GM12878 (cell line): ENCODE results near the gene INO80. TPM values are rescaled to one million over a fixed set of nuclear protein-coding genes. Genes with fewer than 3 reads are reported as not detected.

Experiments used
- ATAC-seq: fragments of 200-7000 bp; cut with Tn5 transposase; 3 replicates; pipeline ENCODE4 v1.9.1; 2020; ENCODE audit warnings: mild to moderate bottlenecking, moderate library complexity
- BruUV-seq: library from RNA; stranded (reverse); fragments of 400-500 nt; replicated peaks from 2 replicates; lab custom pipeline; 2021; lab: Mats Ljungman, UMichigan
- CTCF ChIA-PET: fragments of 300-600 bp; sonication (Branson Sonifier 250); formaldehyde crosslinking; extraction: SDS; loops from one replicate; lab custom pipeline; 2021; ENCODE audit warnings: inconsistent platforms; lab: Yijun Ruan, JAX
- POLR2A ChIA-PET: fragments of 350-600 bp; formaldehyde crosslinking; extraction: SDS; loops from one replicate; lab custom pipeline; 2021; ENCODE audit warnings: inconsistent platforms; lab: Charles Lee
- RAD21 ChIA-PET: fragments of 300-600 bp; sonication (Branson Sonifier 250); formaldehyde crosslinking; loops from one replicate; lab custom pipeline; 2023; ENCODE audit warnings: antibody characterized with exemption; ENCODE audit not compliant: unreplicated experiment; lab: Charles Lee
- SMC1A ChIA-PET: fragments of 300-600 bp; sonication (Branson Sonifier 250); formaldehyde crosslinking; loops from one replicate; lab custom pipeline; 2023; ENCODE audit not compliant: unreplicated experiment, uncharacterized antibody; lab: Charles Lee
- DNase-seq: peaks from one replicate; pipeline ENCODE4 v3.0.0-alpha.2; 2011; ENCODE audit warnings: low read depth, low spot score
- FAIRE-seq: peaks from 3 replicates; lab custom pipeline; 2011; peaks lifted over from hg19 to GRCh38; lab: Jason Lieb, UNC
- H2AFZ ChIP-seq: 2 replicates; pipeline ENCODE4 v1.6.0; 2011; ENCODE audit warnings: low read depth, low read length, control low read depth; ENCODE audit not compliant: control insufficient read depth
- H3K27ac ChIP-seq: 2 replicates; pipeline ENCODE4 v1.5.1; 2011; ENCODE audit warnings: control low read depth; ENCODE audit not compliant: control insufficient read depth, insufficient read depth
- H3K27me3 ChIP-seq, 2 experiments: replicated peaks in 1 of 2; 2 replicates each; pipeline versions ENCODE4 v1.6.0 to v1.6.1; 2011; ENCODE audit warnings: low read length in 1 of 2; ENCODE audit not compliant: control insufficient read depth in 2 of 2, insufficient read depth in 2 of 2
- H3K36me3 ChIP-seq, 2 experiments: 2 replicates each; pipeline ENCODE4 v1.5.1; 2011; ENCODE audit warnings: low read length in 1 of 2; ENCODE audit not compliant: control insufficient read depth in 2 of 2, insufficient read depth in 2 of 2
- H3K4me1 ChIP-seq: 2 replicates; pipeline ENCODE4 v1.6.1; 2011; ENCODE audit warnings: mild to moderate bottlenecking, low read length, moderate library complexity, mixed read lengths; ENCODE audit not compliant: control insufficient read depth, insufficient read depth
- H3K4me2 ChIP-seq: 2 replicates; pipeline ENCODE4 v1.6.0; 2011; ENCODE audit warnings: control low read depth; ENCODE audit not compliant: control insufficient read depth, insufficient read depth
- H3K4me3 ChIP-seq: fragments of 200-600 bp; sonication (generic); 2 replicates; pipeline ENCODE4 v1.5.1; 2016
- H3K79me2 ChIP-seq: 2 replicates; pipeline ENCODE4 v1.6.0; 2011; ENCODE audit warnings: low read length; ENCODE audit not compliant: control insufficient read depth, insufficient read depth
- H3K9ac ChIP-seq: 2 replicates; pipeline ENCODE4 v1.8.0; 2011; ENCODE audit warnings: low read length, control low read depth, mixed read lengths; ENCODE audit not compliant: control insufficient read depth, insufficient read depth
- H3K9me3 ChIP-seq: replicated peaks from 3 replicates; pipeline ENCODE4 v1.5.1; 2011; ENCODE audit warnings: mild to moderate bottlenecking, low read length; ENCODE audit not compliant: control insufficient read depth, insufficient read depth
- H4K20me1 ChIP-seq: 2 replicates; pipeline ENCODE4 v1.6.0; 2011; ENCODE audit not compliant: control insufficient read depth, insufficient read depth
- BACH1 ChIP-seq: fragments of 450-650 bp; IDR thresholded peaks from 2 replicates; pipeline ENCODE4 v1.6.1; 2017; ENCODE audit warnings: mild to moderate bottlenecking, borderline replicate concordance
- BHLHE40 ChIP-seq, 2 experiments: fragments of 450-650 bp in 1 of 2; IDR thresholded peaks; 2 replicates each; pipeline ENCODE4 v1.6.1; 2011 to 2017; ENCODE audit warnings: low read depth in 2 of 2, borderline replicate concordance in 1 of 2, improper control_type of control experiment in 1 of 2, low read length in 1 of 2, mild to moderate bottlenecking in 1 of 2
- CBFB ChIP-seq: IDR thresholded peaks from 2 replicates; pipeline ENCODE4 v1.6.1; 2016; ENCODE audit warnings: antibody characterized with exemption, low read depth
- EED ChIP-seq: sonication (generic); IDR thresholded peaks from 2 replicates; pipeline ENCODE4 v1.6.1; 2016; ENCODE audit warnings: antibody characterized with exemption, low read depth
- IRF4 ChIP-seq: IDR thresholded peaks from 2 replicates; pipeline ENCODE4 v1.6.1; 2011; ENCODE audit warnings: low read depth, low read length
- PAX5 ChIP-seq: IDR thresholded peaks from 2 replicates; pipeline ENCODE4 v1.6.1; 2011; ENCODE audit warnings: low read depth, low read length, borderline replicate concordance
- RAD51 ChIP-seq: fragments of 450-650 bp; IDR thresholded peaks from 2 replicates; pipeline ENCODE4 v1.6.1; 2016; ENCODE audit warnings: moderate library complexity, mild to moderate bottlenecking, inconsistent platforms
- TCF3 ChIP-seq: IDR thresholded peaks from 2 replicates; pipeline ENCODE4 v1.6.1; 2012; ENCODE audit warnings: low read depth, mild to moderate bottlenecking, low read length, borderline replicate concordance; ENCODE audit not compliant: insufficient read depth
- WGBS: methylation state at CpG from one replicate; pipeline ENCODE4 v1.1.6; 2016; ENCODE audit warnings: low lambda C conversion rate; ENCODE audit not compliant: insufficient replicate concordance, insufficient coverage; ENCODE audit errors: missing lambda C conversion rate; 5-methylcytosine and 5-hydroxymethylcytosine counted together
- in situ Hi-C: fragments of 300-500 bp; cut with MboI; formaldehyde crosslinking; loops from 9 replicates; pipeline ENCODE4 v1.14.3; 2018; ENCODE audit warnings: mixed read lengths
- intact Hi-C: fragments of 100-400 bp; cut with micrococcal nuclease; formaldehyde crosslinking; loops from one replicate; pipeline ENCODE4 v1.14.2; 2022; ENCODE audit not compliant: unreplicated experiment
- polyA plus RNA-seq, 11 experiments: library from polyadenylated mRNA; depleted of rRNA in 4 of 11; unstranded in 6 of 11; stranded (reverse) in 5 of 11; fragments of >200 nt; fragmentation: Nextera tagmentation in 4 of 11; fragmentation: Illumina TruSeq in 1 of 11; extraction: Ambion mirVana in 4 of 11; extraction: Trizol in 1 of 11; gene quantifications; 1 replicate in 1 of 11; 2 replicates in 10 of 11; pipeline versions ENCODE4 v1.2.1 to v1.2.3, GENCODE V29; 2011 to 2016; ENCODE audit warnings: inconsistent platforms in 2 of 11, missing spikeins in 2 of 11, low read depth in 1 of 11
- total RNA-seq, 4 experiments: library from RNA; depleted of rRNA in 3 of 4; stranded (reverse); fragments of >200 nt in 3 of 4; fragmentation: Illumina TruSeq in 1 of 4; extraction: Trizol in 1 of 4; gene quantifications; 2 replicates each; pipeline versions ENCODE4 v1.2.1 to v1.2.3, GENCODE V29; 2013 to 2021
- TF ChIP-seq, protein P1 (sequence below): fragments of 450-650 bp; IDR thresholded peaks from 2 replicates; pipeline ENCODE4 v1.6.1; 2018; ENCODE audit warnings: mild to moderate bottlenecking, low read depth, moderate library complexity; ENCODE audit not compliant: partially characterized antibody
- TF ChIP-seq, protein P2 (sequence below): fragments of 450-650 bp; IDR thresholded peaks from 2 replicates; pipeline ENCODE4 v1.6.1; 2016; ENCODE audit warnings: mild to moderate bottlenecking
- TF ChIP-seq, protein P3 (sequence below): fragments of 450-650 bp; formaldehyde crosslinking; IDR thresholded peaks from 2 replicates; pipeline ENCODE4 v1.4.0; 2020; ENCODE audit warnings: mild to moderate bottlenecking, moderate library complexity
- TF ChIP-seq, protein P4 (sequence below): fragments of 450-650 bp; conservative IDR thresholded peaks from 2 replicates; pipeline ENCODE4 v1.6.1; 2017; ENCODE audit warnings: mild to moderate bottlenecking, moderate library complexity
- TF ChIP-seq, protein P5 (sequence below): IDR thresholded peaks from 2 replicates; pipeline ENCODE4 v1.6.1; 2011; ENCODE audit warnings: borderline replicate concordance, low read depth, mild to moderate bottlenecking, moderate library complexity, mixed read lengths, low read length; ENCODE audit not compliant: insufficient read depth; ENCODE audit errors: extremely low read length

Gene INO80
- total and polyA plus RNA-seq, 10 of the 15 experiments (the other 5 are each of a cell fraction or from before 2014, with no cell fraction given) = 4.5 to 25.0 (median 14.2) TPM

DNA sequence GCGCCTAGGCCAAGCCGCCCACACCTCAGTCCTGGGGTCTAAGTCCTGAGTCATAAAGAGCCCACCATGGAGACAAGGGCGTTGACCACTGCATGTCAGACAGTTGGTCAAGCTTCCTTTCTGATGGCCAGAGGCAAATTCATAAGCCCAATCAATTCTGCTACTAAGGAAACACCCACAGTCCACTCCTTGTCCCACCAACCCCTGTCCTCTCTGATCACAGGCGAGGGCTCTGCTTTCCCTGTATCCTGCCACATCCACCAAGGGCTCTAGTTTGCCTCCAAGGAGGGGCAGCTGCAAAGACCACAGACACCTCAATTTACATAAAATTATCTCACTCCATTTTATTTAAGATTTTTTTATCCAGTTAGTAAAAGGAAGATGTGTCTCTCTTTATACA lies 137.5 kb downstream of the INO80 start:
- in situ Hi-C loops = no loop called here
- POLR2A ChIA-PET = no interaction called here
- TF ChIP-seq PAX5 (no peak), TCF3 (no peak), BACH1 (no peak), BHLHE40 (IDR thresholded peaks at IDR 0.05; ENCODE audit: borderline replicate concordance in 1 of 2, low read depth in 2 of 2, low read length in 1 of 2) (no peak), RAD51 (no peak), IRF4 (no peak), EED (no peak), CBFB (no peak)
- TF ChIP-seq, protein P1, sequence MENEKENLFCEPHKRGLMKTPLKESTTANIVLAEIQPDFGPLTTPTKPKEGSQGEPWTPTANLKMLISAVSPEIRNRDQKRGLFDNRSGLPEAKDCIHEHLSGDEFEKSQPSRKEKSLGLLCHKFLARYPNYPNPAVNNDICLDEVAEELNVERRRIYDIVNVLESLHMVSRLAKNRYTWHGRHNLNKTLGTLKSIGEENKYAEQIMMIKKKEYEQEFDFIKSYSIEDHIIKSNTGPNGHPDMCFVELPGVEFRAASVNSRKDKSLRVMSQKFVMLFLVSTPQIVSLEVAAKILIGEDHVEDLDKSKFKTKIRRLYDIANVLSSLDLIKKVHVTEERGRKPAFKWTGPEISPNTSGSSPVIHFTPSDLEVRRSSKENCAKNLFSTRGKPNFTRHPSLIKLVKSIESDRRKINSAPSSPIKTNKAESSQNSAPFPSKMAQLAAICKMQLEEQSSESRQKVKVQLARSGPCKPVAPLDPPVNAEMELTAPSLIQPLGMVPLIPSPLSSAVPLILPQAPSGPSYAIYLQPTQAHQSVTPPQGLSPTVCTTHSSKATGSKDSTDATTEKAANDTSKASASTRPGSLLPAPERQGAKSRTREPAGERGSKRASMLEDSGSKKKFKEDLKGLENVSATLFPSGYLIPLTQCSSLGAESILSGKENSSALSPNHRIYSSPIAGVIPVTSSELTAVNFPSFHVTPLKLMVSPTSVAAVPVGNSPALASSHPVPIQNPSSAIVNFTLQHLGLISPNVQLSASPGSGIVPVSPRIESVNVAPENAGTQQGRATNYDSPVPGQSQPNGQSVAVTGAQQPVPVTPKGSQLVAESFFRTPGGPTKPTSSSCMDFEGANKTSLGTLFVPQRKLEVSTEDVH = no peak
- TF ChIP-seq, protein P2, sequence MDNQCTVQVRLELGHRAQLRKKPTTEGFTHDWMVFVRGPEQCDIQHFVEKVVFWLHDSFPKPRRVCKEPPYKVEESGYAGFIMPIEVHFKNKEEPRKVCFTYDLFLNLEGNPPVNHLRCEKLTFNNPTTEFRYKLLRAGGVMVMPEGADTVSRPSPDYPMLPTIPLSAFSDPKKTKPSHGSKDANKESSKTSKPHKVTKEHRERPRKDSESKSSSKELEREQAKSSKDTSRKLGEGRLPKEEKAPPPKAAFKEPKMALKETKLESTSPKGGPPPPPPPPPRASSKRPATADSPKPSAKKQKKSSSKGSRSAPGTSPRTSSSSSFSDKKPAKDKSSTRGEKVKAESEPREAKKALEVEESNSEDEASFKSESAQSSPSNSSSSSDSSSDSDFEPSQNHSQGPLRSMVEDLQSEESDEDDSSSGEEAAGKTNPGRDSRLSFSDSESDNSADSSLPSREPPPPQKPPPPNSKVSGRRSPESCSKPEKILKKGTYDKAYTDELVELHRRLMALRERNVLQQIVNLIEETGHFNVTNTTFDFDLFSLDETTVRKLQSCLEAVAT = no peak
- TF ChIP-seq, protein P3, sequence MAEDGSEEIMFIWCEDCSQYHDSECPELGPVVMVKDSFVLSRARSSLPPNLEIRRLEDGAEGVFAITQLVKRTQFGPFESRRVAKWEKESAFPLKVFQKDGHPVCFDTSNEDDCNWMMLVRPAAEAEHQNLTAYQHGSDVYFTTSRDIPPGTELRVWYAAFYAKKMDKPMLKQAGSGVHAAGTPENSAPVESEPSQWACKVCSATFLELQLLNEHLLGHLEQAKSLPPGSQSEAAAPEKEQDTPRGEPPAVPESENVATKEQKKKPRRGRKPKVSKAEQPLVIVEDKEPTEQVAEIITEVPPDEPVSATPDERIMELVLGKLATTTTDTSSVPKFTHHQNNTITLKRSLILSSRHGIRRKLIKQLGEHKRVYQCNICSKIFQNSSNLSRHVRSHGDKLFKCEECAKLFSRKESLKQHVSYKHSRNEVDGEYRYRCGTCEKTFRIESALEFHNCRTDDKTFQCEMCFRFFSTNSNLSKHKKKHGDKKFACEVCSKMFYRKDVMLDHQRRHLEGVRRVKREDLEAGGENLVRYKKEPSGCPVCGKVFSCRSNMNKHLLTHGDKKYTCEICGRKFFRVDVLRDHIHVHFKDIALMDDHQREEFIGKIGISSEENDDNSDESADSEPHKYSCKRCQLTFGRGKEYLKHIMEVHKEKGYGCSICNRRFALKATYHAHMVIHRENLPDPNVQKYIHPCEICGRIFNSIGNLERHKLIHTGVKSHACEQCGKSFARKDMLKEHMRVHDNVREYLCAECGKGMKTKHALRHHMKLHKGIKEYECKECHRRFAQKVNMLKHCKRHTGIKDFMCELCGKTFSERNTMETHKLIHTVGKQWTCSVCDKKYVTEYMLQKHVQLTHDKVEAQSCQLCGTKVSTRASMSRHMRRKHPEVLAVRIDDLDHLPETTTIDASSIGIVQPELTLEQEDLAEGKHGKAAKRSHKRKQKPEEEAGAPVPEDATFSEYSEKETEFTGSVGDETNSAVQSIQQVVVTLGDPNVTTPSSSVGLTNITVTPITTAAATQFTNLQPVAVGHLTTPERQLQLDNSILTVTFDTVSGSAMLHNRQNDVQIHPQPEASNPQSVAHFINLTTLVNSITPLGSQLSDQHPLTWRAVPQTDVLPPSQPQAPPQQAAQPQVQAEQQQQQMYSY = no peak
- TF ChIP-seq, protein P4, sequence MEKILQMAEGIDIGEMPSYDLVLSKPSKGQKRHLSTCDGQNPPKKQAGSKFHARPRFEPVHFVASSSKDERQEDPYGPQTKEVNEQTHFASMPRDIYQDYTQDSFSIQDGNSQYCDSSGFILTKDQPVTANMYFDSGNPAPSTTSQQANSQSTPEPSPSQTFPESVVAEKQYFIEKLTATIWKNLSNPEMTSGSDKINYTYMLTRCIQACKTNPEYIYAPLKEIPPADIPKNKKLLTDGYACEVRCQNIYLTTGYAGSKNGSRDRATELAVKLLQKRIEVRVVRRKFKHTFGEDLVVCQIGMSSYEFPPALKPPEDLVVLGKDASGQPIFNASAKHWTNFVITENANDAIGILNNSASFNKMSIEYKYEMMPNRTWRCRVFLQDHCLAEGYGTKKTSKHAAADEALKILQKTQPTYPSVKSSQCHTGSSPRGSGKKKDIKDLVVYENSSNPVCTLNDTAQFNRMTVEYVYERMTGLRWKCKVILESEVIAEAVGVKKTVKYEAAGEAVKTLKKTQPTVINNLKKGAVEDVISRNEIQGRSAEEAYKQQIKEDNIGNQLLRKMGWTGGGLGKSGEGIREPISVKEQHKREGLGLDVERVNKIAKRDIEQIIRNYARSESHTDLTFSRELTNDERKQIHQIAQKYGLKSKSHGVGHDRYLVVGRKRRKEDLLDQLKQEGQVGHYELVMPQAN = no peak
- TF ChIP-seq, protein P5, sequence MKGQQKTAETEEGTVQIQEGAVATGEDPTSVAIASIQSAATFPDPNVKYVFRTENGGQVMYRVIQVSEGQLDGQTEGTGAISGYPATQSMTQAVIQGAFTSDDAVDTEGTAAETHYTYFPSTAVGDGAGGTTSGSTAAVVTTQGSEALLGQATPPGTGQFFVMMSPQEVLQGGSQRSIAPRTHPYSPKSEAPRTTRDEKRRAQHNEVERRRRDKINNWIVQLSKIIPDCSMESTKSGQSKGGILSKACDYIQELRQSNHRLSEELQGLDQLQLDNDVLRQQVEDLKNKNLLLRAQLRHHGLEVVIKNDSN = no peak

More for the DNA sequence above, 137.5 kb downstream of the INO80 start:
- 93% methylated on average over 4 of the region's 4 CpGs for WGBS
- no TSS peak for BruUV-seq
- Histone ChIP-seq H3K4me2 (no peak overlapping the region), H3K9me3 (no peaks in the 10 kb centered on the region), H3K79me2 (no peaks in the 10 kb centered on the region), H3K4me3 (no peak overlapping the region), H3K4me1 (no peaks in the 10 kb centered on the region), H3K27me3 (no peaks in the 10 kb centered on the region), H3K9ac (no peak overlapping the region), H3K27ac (no peak overlapping the region), H2AFZ (no peak overlapping the region), H3K36me3 (peaks cover 10 to 33% of the 10 kb centered on the region in 2 experiments), H4K20me1 (no peaks in the 10 kb centered on the region)
- DNase-seq (no peak), ATAC-seq (no peak), FAIRE-seq (no peak)
- ChIA-PET CTCF (no interaction called here), SMC1A (interaction anchor here (1.0 kb wide), 1 partner anchor 19 kb away, joined by 3 read pairs; no protein-coding TSS in a partner anchor), RAD21 (no interaction called here)
- intact Hi-C loops = no loop called here
